K562 (cell line): Measurements from ENCODE around the gene SELENOK.

Experiments used
- ARID3A ChIP-seq: IDR thresholded peaks from 2 replicates; pipeline ENCODE4 v1.6.1; 2012; ENCODE audit warnings: low read depth, low read length, improper control_type of control experiment, borderline replicate concordance
- GTF3C2 ChIP-seq: IDR thresholded peaks from 3 replicates; pipeline ENCODE4 v1.6.1; 2011; ENCODE audit warnings: borderline replicate concordance, mild to moderate bottlenecking, moderate library complexity; ENCODE audit not compliant: insufficient read length; ENCODE audit errors: extremely low read depth
- JUND ChIP-seq, 2 experiments: IDR thresholded peaks; 2 replicates in 1 of 2; 3 replicates in 1 of 2; pipeline ENCODE4 v1.6.1; 2011; ENCODE audit warnings: borderline replicate concordance in 2 of 2, low read depth in 2 of 2, low read length in 2 of 2, improper control_type of control experiment in 1 of 2, missing biosample characterization in 1 of 2, missing genetic modification characterization in 1 of 2, missing genetic modification reagents in 1 of 2
- KLF1 ChIP-seq: fragments of 450-650 bp; IDR thresholded peaks from 2 replicates; pipeline ENCODE4 v1.6.1; 2016; ENCODE audit warnings: missing genetic modification characterization, missing compliant biosample characterization
- POLR2A ChIP-seq: fragments of 450-650 bp; conservative IDR thresholded peaks from 2 replicates; pipeline ENCODE4 v1.6.1; 2016
- POLR2G ChIP-seq: fragments of 200-400 bp; formaldehyde crosslinking; IDR thresholded peaks from 2 replicates; pipeline ENCODE4 v1.6.1; 2017; ENCODE audit warnings: low read depth, mild to moderate bottlenecking, antibody characterized with exemption, low read length, moderate library complexity
- RAD21 ChIP-seq, 2 experiments: fragments of 250-450 bp in 1 of 2; fragments of 450-650 bp in 1 of 2; sonication (Bioruptor Pico) in 1 of 2; formaldehyde crosslinking in 1 of 2; IDR thresholded peaks in 1 of 2; conservative IDR thresholded peaks in 1 of 2; 2 replicates each; pipeline versions ENCODE4 v1.4.0 to v1.8.0; 2020 to 2022; ENCODE audit warnings: mild to moderate bottlenecking in 2 of 2, moderate library complexity in 1 of 2
- SLC30A9 ChIP-seq: fragments of 250-450 bp; sonication (Bioruptor Pico); IDR thresholded peaks from 2 replicates; pipeline ENCODE4 v1.8.0; 2022; ENCODE audit warnings: mild to moderate bottlenecking, moderate library complexity
- SMAD3 ChIP-seq: fragments of 450-650 bp; formaldehyde crosslinking; conservative IDR thresholded peaks from 2 replicates; pipeline ENCODE4 v1.4.0; 2020; ENCODE audit warnings: mild to moderate bottlenecking
- ZC3H8 ChIP-seq: fragments of 450-650 bp; IDR thresholded peaks from 2 replicates; pipeline ENCODE4 v1.6.1; 2017
- ZNF785 ChIP-seq: fragments of 250-450 bp; sonication (Bioruptor Pico); IDR thresholded peaks from 2 replicates; pipeline ENCODE4 v1.4.0; 2020; ENCODE audit warnings: mild to moderate bottlenecking

GRCh38 chr3:53856964-53857363, 34.7 kb downstream of the SELENOK start:
- no peak for TF ChIP-seq KLF1 (tag)
- TF ChIP-seq ARID3A, result no peak
- TF ChIP-seq GTF3C2, result no peak
- TF ChIP-seq POLR2A, result no peak
- no peak for TF ChIP-seq SMAD3 (CRISPR knock-in tag)
- no peak for TF ChIP-seq POLR2G
- TF ChIP-seq SLC30A9 (CRISPR knock-in tag), result no peak
- TF ChIP-seq ZC3H8, result no peak
- no peak for TF ChIP-seq ZNF785 (CRISPR knock-in tag)
- TF ChIP-seq RAD21 (CRISPR knock-in tag; conservative IDR thresholded peaks at IDR 0.05 in 1 of 2, IDR thresholded peaks at IDR 0.05 in 1 of 2), result no peak
- no peak for TF ChIP-seq JUND (IDR thresholded peaks at IDR 0.05; ENCODE audit: borderline replicate concordance, low read depth, low read length)
- TF ChIP-seq JUND (tag; IDR thresholded peaks at IDR 0.05; ENCODE audit: borderline replicate concordance, low read depth, low read length), result no peak
